Measurements from ENCODE around the gene COX4I2. TPM values are rescaled to one million over a fixed set of nuclear protein-coding genes. Genes with fewer than 3 reads are reported as not detected.

Gene COX4I2
- total and polyA plus RNA-seq, 2 donors (not counting 1 experiment from before 2014, with no cell fraction given) = not detected

DNA sequence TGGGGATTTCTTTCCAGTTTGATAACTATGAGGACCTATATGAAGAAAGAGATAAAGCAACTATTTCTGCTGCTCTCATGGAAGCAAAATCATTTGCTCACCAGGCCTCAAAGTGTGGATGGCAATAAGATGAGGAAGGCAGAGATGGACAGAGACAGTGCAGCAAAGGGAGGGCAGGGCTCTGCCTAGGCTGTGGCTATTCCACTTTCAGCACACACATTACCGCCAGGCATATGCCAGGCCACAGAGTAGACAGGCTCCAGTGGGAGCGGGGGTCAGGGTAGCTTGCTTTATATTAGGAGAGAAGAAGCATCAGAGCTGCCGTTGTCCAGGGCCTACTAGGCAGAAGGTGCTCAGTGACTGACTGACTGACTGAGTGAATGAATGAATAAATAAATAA, 44.1 kb downstream of the COX4I2 start:
- no peak overlapping the region for H2AFZ ChIP-seq (ENCODE audit: insufficient read depth, low read depth, low read length, poor library complexity, severe bottlenecking)
- Mint-ChIP-seq H3K9me3 (ENCODE audit: insufficient read depth) (no peaks in the 10 kb centered on the region), H3K27me3 (no peaks in the 10 kb centered on the region), H3K27ac (peak overlapping the region; percentile 10), H3K4me1 (peaks cover 54% of the 10 kb centered on the region), H3K4me3 (no peak overlapping the region)
- peaks cover 5 to 42% of the 10 kb centered on the region in 2 experiments for H3K36me3 ChIP-seq (replicated peaks in 1 of 2; ENCODE audit: control extremely low read depth in 1 of 2, control insufficient read depth in 1 of 2, extremely low read depth in 1 of 2, insufficient read depth in 2 of 2, low read length in 1 of 2)
- H3K4me2 ChIP-seq (replicated peaks; ENCODE audit: low read depth, low read length, poor library complexity, severe bottlenecking) = no peak overlapping the region
- no peaks in the 10 kb centered on the region for H3K9me3 ChIP-seq (ENCODE audit: control extremely low read depth in 1 of 3, control insufficient read depth in 2 of 3, insufficient read depth in 1 of 3, low read length in 2 of 3)
- H4K20me1 ChIP-seq (ENCODE audit: control insufficient read depth, insufficient read depth, low read length, poor library complexity, severe bottlenecking) = no peaks in the 10 kb centered on the region
- ATAC-seq (ENCODE audit: low read depth) (no peak), DNase-seq (no peak)
- no peak overlapping the region for H3K27ac ChIP-seq (ENCODE audit: low read length in 2 of 2)
- H3K9ac ChIP-seq (ENCODE audit: low read length) = no peak overlapping the region
- no peak overlapping the region for H3K4me3 ChIP-seq (ENCODE audit: control extremely low read depth in 1 of 5, extremely low read depth in 1 of 5, insufficient read depth in 1 of 5, low read depth in 2 of 5, low read length in 4 of 5)
- intact Hi-C loops (cut with micrococcal nuclease) = no loop called here
- H3K27me3 ChIP-seq (replicated peaks in 1 of 4; ENCODE audit: control extremely low read depth in 1 of 4, control insufficient read depth in 3 of 4, insufficient read depth in 4 of 4, low read length in 3 of 4) = no peaks in the 10 kb centered on the region
- WGBS (ENCODE audit: insufficient coverage) = no CpG with 5 or more reads among the region's 3 CpGs
- H3K79me2 ChIP-seq (ENCODE audit: control insufficient read depth, insufficient read depth, low read length) = peaks cover 78% of the 10 kb centered on the region
- H3K4me1 ChIP-seq (ENCODE audit: control insufficient read depth in 2 of 2, insufficient read depth in 2 of 2, low read length in 2 of 2) = peaks cover 30 to 33% of the 10 kb centered on the region in 2 donors
- CTCF ChIA-PET = interaction anchor here (5.0 kb wide), 1 partner anchor 20 kb away, joined by 47 read pairs; no protein-coding TSS in a partner anchor
- POLR2A ChIA-PET = no interaction called here
- TF ChIP-seq, protein P1, sequence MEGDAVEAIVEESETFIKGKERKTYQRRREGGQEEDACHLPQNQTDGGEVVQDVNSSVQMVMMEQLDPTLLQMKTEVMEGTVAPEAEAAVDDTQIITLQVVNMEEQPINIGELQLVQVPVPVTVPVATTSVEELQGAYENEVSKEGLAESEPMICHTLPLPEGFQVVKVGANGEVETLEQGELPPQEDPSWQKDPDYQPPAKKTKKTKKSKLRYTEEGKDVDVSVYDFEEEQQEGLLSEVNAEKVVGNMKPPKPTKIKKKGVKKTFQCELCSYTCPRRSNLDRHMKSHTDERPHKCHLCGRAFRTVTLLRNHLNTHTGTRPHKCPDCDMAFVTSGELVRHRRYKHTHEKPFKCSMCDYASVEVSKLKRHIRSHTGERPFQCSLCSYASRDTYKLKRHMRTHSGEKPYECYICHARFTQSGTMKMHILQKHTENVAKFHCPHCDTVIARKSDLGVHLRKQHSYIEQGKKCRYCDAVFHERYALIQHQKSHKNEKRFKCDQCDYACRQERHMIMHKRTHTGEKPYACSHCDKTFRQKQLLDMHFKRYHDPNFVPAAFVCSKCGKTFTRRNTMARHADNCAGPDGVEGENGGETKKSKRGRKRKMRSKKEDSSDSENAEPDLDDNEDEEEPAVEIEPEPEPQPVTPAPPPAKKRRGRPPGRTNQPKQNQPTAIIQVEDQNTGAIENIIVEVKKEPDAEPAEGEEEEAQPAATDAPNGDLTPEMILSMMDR (IDR thresholded peaks at IDR 0.05) = no peak
- TF ChIP-seq EZH2 (IDR thresholded peaks at IDR 0.05; ENCODE audit: borderline replicate concordance, insufficient read depth, low read depth, low read length, poor library complexity, severe bottlenecking) = no peak

DNA sequence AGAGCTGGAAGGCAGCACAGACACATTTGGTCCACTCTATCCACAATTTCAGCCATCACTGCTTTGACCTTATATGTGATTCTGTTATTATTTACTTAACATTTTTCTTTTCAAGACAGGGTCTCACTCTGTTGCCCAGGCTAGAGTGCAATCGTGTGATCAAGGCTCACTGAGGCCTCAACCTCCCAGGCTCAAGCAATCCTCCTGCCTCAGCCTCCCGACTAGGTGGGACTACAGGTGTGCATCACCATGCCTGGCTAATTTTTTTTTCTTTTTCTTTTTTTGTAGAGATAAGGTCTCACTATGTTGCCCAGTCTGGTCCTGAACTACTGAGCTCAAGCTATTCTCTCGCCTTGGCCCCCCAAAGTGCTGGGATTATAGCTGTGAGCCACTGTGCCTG, 44.6 kb downstream of the COX4I2 start:
- ChIA-PET POLR2A (interaction anchor here (0.6 kb wide), 1 partner anchor 25 kb away, joined by 5 read pairs; no protein-coding TSS in a partner anchor), CTCF (interaction anchor here (5.0 kb wide), 1 partner anchor 20 kb away, joined by 47 read pairs; no protein-coding TSS in a partner anchor)
- DNase-seq (no peak), ATAC-seq (ENCODE audit: low read depth) (no peak)
- intact Hi-C loops (cut with micrococcal nuclease) = no loop called here
- H3K4me3 ChIP-seq (ENCODE audit: control extremely low read depth in 1 of 5, extremely low read depth in 1 of 5, insufficient read depth in 1 of 5, low read depth in 2 of 5, low read length in 4 of 5) = no peak overlapping the region
- no peaks in the 10 kb centered on the region for H3K27me3 ChIP-seq (replicated peaks in 1 of 4; ENCODE audit: control extremely low read depth in 1 of 4, control insufficient read depth in 3 of 4, insufficient read depth in 4 of 4, low read length in 3 of 4)
- no peaks in the 10 kb centered on the region for H3K27me3 Mint-ChIP-seq
- H3K4me3 Mint-ChIP-seq = no peak overlapping the region
- no peaks in the 10 kb centered on the region for H3K9me3 ChIP-seq (ENCODE audit: control extremely low read depth in 1 of 3, control insufficient read depth in 2 of 3, insufficient read depth in 1 of 3, low read length in 2 of 3)
- 100% methylated on average over 1 of the region's 3 CpGs for WGBS (ENCODE audit: insufficient coverage)
- no peaks in the 10 kb centered on the region for H4K20me1 ChIP-seq (ENCODE audit: control insufficient read depth, insufficient read depth, low read length, poor library complexity, severe bottlenecking)
- H3K27ac Mint-ChIP-seq = no peak overlapping the region
- no peaks in the 10 kb centered on the region for H3K9me3 Mint-ChIP-seq (ENCODE audit: insufficient read depth)
- peaks cover 81% of the 10 kb centered on the region for H3K79me2 ChIP-seq (ENCODE audit: control insufficient read depth, insufficient read depth, low read length)
- no peak overlapping the region for H2AFZ ChIP-seq (ENCODE audit: insufficient read depth, low read depth, low read length, poor library complexity, severe bottlenecking)
- H3K4me1 ChIP-seq (ENCODE audit: control insufficient read depth in 2 of 2, insufficient read depth in 2 of 2, low read length in 2 of 2) = peaks cover 27 to 31% of the 10 kb centered on the region in 2 donors
- H3K4me2 ChIP-seq (replicated peaks; ENCODE audit: low read depth, low read length, poor library complexity, severe bottlenecking) = no peak overlapping the region
- no peak for TF ChIP-seq EZH2 (IDR thresholded peaks at IDR 0.05; ENCODE audit: borderline replicate concordance, insufficient read depth, low read depth, low read length, poor library complexity, severe bottlenecking)
- TF ChIP-seq, protein P1 (IDR thresholded peaks at IDR 0.05) = no peak
- peaks cover 5 to 44% of the 10 kb centered on the region in 2 experiments for H3K36me3 ChIP-seq (replicated peaks in 1 of 2; ENCODE audit: control extremely low read depth in 1 of 2, control insufficient read depth in 1 of 2, extremely low read depth in 1 of 2, insufficient read depth in 2 of 2, low read length in 1 of 2)
- no peak overlapping the region for H3K9ac ChIP-seq (ENCODE audit: low read length)
- H3K27ac ChIP-seq (ENCODE audit: low read length in 2 of 2) = no peak overlapping the region
- peaks cover 56% of the 10 kb centered on the region for H3K4me1 Mint-ChIP-seq
